Measurements from ENCODE around the gene ZNF821. TPM values are rescaled to one million over a fixed set of nuclear protein-coding genes. Genes with fewer than 3 reads are reported as not detected.

ZNF821 gene
- polyA plus RNA-seq, 1 of the 3 experiments (the other 2 are of a cell fraction): 8.8 TPM

DNA sequence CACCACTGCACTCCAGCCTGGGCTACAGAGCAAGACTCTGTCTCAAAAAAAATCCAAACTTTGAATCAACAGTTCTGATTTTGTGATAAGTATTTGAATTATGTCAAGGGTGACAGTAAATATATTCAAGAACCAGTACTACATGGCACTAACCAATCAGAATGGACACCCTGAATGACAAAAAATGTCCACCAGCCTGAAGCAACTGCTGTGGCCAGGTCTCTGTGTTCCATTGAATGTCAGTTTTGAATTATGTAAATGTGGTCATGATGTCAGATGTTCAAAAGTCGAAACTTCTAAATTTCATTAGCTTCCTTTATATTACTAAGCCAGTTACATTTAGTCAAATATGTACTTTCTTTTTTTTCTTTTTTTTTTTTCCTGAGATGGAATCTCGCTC lies 53.6 kb downstream of the ZNF821 start:
- H3K36me3 ChIP-seq (replicated peaks in 1 of 2; ENCODE audit: control insufficient read depth in 1 of 2, insufficient read depth in 2 of 2, low read length in 1 of 2): no peaks in the 10 kb centered on the region
- no peaks in the 10 kb centered on the region for H3K79me2 ChIP-seq (ENCODE audit: insufficient read depth)
- CTCF ChIA-PET: no interaction called here
- H3F3A ChIP-seq (replicated peaks; ENCODE audit: insufficient read depth): no peaks in the 10 kb centered on the region
- 90% methylated on average over 2 of the region's 2 CpGs for WGBS (ENCODE audit: low lambda C conversion rate)
- no peak for DNase-seq
- TF ChIP-seq, protein P1, sequence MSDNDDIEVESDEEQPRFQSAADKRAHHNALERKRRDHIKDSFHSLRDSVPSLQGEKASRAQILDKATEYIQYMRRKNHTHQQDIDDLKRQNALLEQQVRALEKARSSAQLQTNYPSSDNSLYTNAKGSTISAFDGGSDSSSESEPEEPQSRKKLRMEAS (IDR thresholded peaks at IDR 0.05; ENCODE audit: low read depth): no peak
- TF ChIP-seq POLR2AphosphoS5 (IDR thresholded peaks at IDR 0.05; ENCODE audit: low read depth, low read length) (no peak), RFX5 (IDR thresholded peaks at IDR 0.05; ENCODE audit: low read length) (no peak), GATA2 (CRISPR knock-in tag; IDR thresholded peaks at IDR 0.05) (no peak), TCF12 (IDR thresholded peaks at IDR 0.05) (no peak), RXRA (IDR thresholded peaks at IDR 0.05; ENCODE audit: borderline replicate concordance, low read depth) (no peak), FOXJ3 (CRISPR knock-in tag; IDR thresholded peaks at IDR 0.05) (no peak), EP300 (IDR thresholded peaks at IDR 0.05; ENCODE audit: borderline replicate concordance in 1 of 2, low read depth in 1 of 2, low read length in 1 of 2) (no peak), FOSL2 (IDR thresholded peaks at IDR 0.05; ENCODE audit: borderline replicate concordance, low read depth) (no peak)
- TF ChIP-seq, protein P2, sequence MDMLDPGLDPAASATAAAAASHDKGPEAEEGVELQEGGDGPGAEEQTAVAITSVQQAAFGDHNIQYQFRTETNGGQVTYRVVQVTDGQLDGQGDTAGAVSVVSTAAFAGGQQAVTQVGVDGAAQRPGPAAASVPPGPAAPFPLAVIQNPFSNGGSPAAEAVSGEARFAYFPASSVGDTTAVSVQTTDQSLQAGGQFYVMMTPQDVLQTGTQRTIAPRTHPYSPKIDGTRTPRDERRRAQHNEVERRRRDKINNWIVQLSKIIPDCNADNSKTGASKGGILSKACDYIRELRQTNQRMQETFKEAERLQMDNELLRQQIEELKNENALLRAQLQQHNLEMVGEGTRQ (IDR thresholded peaks at IDR 0.05; ENCODE audit: borderline replicate concordance, low read depth, low read length): no peak
- TF ChIP-seq, protein P3, sequence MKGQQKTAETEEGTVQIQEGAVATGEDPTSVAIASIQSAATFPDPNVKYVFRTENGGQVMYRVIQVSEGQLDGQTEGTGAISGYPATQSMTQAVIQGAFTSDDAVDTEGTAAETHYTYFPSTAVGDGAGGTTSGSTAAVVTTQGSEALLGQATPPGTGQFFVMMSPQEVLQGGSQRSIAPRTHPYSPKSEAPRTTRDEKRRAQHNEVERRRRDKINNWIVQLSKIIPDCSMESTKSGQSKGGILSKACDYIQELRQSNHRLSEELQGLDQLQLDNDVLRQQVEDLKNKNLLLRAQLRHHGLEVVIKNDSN (IDR thresholded peaks at IDR 0.05; ENCODE audit: borderline replicate concordance, low read depth): no peak
- TF ChIP-seq, protein P4, sequence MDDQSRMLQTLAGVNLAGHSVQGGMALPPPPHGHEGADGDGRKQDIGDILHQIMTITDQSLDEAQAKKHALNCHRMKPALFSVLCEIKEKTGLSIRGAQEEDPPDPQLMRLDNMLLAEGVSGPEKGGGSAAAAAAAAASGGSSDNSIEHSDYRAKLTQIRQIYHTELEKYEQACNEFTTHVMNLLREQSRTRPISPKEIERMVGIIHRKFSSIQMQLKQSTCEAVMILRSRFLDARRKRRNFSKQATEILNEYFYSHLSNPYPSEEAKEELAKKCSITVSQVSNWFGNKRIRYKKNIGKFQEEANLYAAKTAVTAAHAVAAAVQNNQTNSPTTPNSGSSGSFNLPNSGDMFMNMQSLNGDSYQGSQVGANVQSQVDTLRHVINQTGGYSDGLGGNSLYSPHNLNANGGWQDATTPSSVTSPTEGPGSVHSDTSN (IDR thresholded peaks at IDR 0.05): no peak
- TF ChIP-seq, protein P5, sequence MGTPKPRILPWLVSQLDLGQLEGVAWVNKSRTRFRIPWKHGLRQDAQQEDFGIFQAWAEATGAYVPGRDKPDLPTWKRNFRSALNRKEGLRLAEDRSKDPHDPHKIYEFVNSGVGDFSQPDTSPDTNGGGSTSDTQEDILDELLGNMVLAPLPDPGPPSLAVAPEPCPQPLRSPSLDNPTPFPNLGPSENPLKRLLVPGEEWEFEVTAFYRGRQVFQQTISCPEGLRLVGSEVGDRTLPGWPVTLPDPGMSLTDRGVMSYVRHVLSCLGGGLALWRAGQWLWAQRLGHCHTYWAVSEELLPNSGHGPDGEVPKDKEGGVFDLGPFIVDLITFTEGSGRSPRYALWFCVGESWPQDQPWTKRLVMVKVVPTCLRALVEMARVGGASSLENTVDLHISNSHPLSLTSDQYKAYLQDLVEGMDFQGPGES (IDR thresholded peaks at IDR 0.05; ENCODE audit: low read depth, low read length): no peak
- H4K20me1 ChIP-seq (ENCODE audit: insufficient read depth): no peaks in the 10 kb centered on the region
- no peak overlapping the region for H2AFZ ChIP-seq (ENCODE audit: low read depth)
- no peak overlapping the region for H3K4me3 ChIP-seq (ENCODE audit: low read depth in 2 of 2, low read length in 1 of 2)
- H3K9ac ChIP-seq: no peak overlapping the region
- no peak overlapping the region for H3K4me2 ChIP-seq
- H3K27me3 ChIP-seq (ENCODE audit: insufficient read depth): no peaks in the 10 kb centered on the region
- H3K9me2 ChIP-seq: no peaks in the 10 kb centered on the region
- no peaks in the 10 kb centered on the region for H3K4me1 ChIP-seq (ENCODE audit: control insufficient read depth in 1 of 2, insufficient read depth in 2 of 2, low read depth in 1 of 2, low read length in 1 of 2)
- H3K9me3 ChIP-seq: no peaks in the 10 kb centered on the region
- no peak overlapping the region for H3K27ac ChIP-seq (ENCODE audit: low read depth in 2 of 2, low read length in 1 of 2)
- POLR2A ChIA-PET: no interaction called here

DNA sequence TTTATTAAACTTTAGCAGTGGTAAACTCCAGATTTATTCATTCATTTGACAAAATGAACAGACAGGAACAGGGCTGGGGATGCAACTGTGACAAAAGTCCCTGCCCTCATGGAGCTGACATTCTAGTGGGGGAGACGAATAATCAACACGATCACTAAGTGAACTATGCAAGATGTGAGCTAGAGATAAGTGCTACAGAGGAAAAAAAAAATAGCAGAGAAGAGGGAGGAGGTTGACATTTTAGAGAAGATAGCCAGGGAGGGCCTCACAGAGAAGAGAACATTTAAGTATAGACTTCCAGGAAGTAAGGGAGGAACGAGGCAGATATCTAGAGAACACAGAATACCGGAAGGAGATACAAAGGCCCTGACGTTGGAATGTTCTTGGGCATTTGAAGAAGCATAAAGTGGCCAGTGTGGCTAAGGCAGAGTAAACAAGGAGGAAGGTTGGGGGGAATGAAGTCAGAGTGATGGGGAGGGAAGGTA lies 57.4 kb downstream of the ZNF821 start:
- Histone ChIP-seq H3K27me3 (ENCODE audit: insufficient read depth) (no peaks in the 10 kb centered on the region), H3K36me3 (replicated peaks in 1 of 2; ENCODE audit: control insufficient read depth in 1 of 2, insufficient read depth in 2 of 2, low read length in 1 of 2) (no peaks in the 10 kb centered on the region), H3K9ac (no peak overlapping the region), H3F3A (replicated peaks; ENCODE audit: insufficient read depth) (no peaks in the 10 kb centered on the region), H3K4me1 (ENCODE audit: control insufficient read depth in 1 of 2, insufficient read depth in 2 of 2, low read depth in 1 of 2, low read length in 1 of 2) (no peaks in the 10 kb centered on the region), H2AFZ (ENCODE audit: low read depth) (no peak overlapping the region), H4K20me1 (ENCODE audit: insufficient read depth) (no peaks in the 10 kb centered on the region), H3K4me3 (ENCODE audit: low read depth in 2 of 2, low read length in 1 of 2) (no peak overlapping the region), H3K79me2 (ENCODE audit: insufficient read depth) (no peaks in the 10 kb centered on the region), H3K4me2 (no peak overlapping the region), H3K27ac (ENCODE audit: low read depth in 2 of 2, low read length in 1 of 2) (no peak overlapping the region), H3K9me3 (no peaks in the 10 kb centered on the region), H3K9me2 (no peaks in the 10 kb centered on the region)
- ChIA-PET POLR2A (no interaction called here), CTCF (no interaction called here)
- WGBS (ENCODE audit: low lambda C conversion rate): 70% methylated on average over 5 of the region's 5 CpGs
- no peak for DNase-seq
- TF ChIP-seq NRF1 (IDR thresholded peaks at IDR 0.05; ENCODE audit: low read depth, low read length) (no peak), RXRA (IDR thresholded peaks at IDR 0.05; ENCODE audit: borderline replicate concordance, low read depth) (no peak), ELF1 (IDR thresholded peaks at IDR 0.05) (no peak), RFX5 (IDR thresholded peaks at IDR 0.05; ENCODE audit: low read length) (no peak), SIN3A (IDR thresholded peaks at IDR 0.05; ENCODE audit: borderline replicate concordance, low read depth, low read length) (no peak), TAF1 (IDR thresholded peaks at IDR 0.05; ENCODE audit: borderline replicate concordance, low read depth, low read length) (no peak)
- TF ChIP-seq, protein P6, sequence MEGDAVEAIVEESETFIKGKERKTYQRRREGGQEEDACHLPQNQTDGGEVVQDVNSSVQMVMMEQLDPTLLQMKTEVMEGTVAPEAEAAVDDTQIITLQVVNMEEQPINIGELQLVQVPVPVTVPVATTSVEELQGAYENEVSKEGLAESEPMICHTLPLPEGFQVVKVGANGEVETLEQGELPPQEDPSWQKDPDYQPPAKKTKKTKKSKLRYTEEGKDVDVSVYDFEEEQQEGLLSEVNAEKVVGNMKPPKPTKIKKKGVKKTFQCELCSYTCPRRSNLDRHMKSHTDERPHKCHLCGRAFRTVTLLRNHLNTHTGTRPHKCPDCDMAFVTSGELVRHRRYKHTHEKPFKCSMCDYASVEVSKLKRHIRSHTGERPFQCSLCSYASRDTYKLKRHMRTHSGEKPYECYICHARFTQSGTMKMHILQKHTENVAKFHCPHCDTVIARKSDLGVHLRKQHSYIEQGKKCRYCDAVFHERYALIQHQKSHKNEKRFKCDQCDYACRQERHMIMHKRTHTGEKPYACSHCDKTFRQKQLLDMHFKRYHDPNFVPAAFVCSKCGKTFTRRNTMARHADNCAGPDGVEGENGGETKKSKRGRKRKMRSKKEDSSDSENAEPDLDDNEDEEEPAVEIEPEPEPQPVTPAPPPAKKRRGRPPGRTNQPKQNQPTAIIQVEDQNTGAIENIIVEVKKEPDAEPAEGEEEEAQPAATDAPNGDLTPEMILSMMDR (IDR thresholded peaks at IDR 0.05): no peak
- TF ChIP-seq, protein P3 (IDR thresholded peaks at IDR 0.05; ENCODE audit: borderline replicate concordance, low read depth): no peak
- TF ChIP-seq, protein P7, sequence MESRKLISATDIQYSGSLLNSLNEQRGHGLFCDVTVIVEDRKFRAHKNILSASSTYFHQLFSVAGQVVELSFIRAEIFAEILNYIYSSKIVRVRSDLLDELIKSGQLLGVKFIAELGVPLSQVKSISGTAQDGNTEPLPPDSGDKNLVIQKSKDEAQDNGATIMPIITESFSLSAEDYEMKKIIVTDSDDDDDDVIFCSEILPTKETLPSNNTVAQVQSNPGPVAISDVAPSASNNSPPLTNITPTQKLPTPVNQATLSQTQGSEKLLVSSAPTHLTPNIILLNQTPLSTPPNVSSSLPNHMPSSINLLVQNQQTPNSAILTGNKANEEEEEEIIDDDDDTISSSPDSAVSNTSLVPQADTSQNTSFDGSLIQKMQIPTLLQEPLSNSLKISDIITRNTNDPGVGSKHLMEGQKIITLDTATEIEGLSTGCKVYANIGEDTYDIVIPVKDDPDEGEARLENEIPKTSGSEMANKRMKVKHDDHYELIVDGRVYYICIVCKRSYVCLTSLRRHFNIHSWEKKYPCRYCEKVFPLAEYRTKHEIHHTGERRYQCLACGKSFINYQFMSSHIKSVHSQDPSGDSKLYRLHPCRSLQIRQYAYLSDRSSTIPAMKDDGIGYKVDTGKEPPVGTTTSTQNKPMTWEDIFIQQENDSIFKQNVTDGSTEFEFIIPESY (IDR thresholded peaks at IDR 0.05; ENCODE audit: borderline replicate concordance, low read depth): no peak

All from SK-N-SH (cell line).